Hepatocyte (in vitro differentiated cells): ENCODE measurements around the gene ARL6IP1.

Experiments used
- CTCF ChIP-seq: fragments of 200-600 bp; sonication (generic); IDR thresholded peaks from 2 replicates; pipeline ENCODE4 v1.5.1; 2016; ENCODE audit warnings: antibody characterized with exemption, mild to moderate bottlenecking; ENCODE audit not compliant: poor library complexity
- EZH2 ChIP-seq: fragments of 200-600 bp; sonication (generic); IDR thresholded peaks from 2 replicates; pipeline ENCODE4 v1.6.1; 2016; ENCODE audit warnings: antibody characterized with exemption, mild to moderate bottlenecking, borderline replicate concordance
- EZH2phosphoT487 ChIP-seq: fragments of 200-600 bp; sonication (generic); IDR thresholded peaks from one replicate; pipeline ENCODE4 v1.6.1; 2018; ENCODE audit warnings: antibody characterized with exemption, mild to moderate bottlenecking, low read depth, moderate library complexity; ENCODE audit not compliant: unreplicated experiment, severe bottlenecking

DNA sequence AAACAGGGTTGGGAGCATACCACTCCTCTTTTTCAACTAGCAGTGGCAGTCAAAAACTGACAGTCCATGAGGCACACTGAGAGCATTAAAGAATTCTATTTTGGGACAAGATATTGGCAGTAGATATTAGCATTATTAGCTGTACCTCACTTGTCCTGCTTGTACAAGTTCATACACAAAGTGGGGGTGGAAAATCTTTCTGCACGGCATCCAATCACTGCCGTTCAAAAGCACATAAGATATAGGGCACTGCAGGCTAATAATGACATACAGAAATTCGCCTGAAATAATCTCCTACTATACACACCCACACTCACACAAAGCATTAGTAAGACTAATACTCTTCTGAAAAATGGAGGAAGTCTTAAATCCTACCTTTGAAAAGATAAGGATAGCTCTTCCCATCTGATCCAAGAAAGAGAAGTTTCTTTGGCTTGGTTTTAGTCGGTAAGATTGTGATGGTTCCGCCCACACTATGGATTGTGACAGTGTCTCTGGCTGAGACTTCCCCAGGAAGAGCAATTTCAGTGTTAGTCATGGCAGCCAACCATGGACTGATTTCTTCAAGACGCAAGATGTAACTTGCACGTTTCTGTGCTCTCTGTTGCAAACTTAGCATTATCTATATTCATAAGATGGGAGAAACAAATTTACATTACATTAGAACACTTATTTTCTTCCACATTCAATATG is 40.6 kb upstream of the ARL6IP1 start:
- TF ChIP-seq EZH2phosphoT487 (no peak), CTCF (no peak), EZH2 (no peak)
